ENCODE results near the gene KCND2. TPM values are rescaled to one million over a fixed set of nuclear protein-coding genes. Genes with fewer than 3 reads are reported as not detected.

The KCND2 gene
- polyA plus RNA-seq, 2 of the 4 experiments (the other 2 are of a cell fraction), result 0.01 TPM; not detected in 1

- no peak for TF ChIP-seq REST (IDR thresholded peaks at IDR 0.05)
These were observed 132.7 kb downstream of the KCND2 start (continued) for GRCh38 chr7:120405652-120406051.

- WGBS (ENCODE audit: missing lambda C conversion rate), result 2% methylated on average over 5 of the region's 5 CpGs
- ChIA-PET POLR2A (no interaction called here), CTCF (no interaction called here)
- FAIRE-seq, result no peak
- Histone ChIP-seq H3K4me3 (no peak overlapping the region), H3K4me1 (no peaks in the 10 kb centered on the region), H3K4me2 (peak overlapping the region; percentile 7; the same call in 1 of the 3 replicates), H3K27ac (no peak overlapping the region), H3K9me3 (no peaks in the 10 kb centered on the region)
- ATAC-seq, result peak; percentile 32 to 47; a peak in 2 of 6 replicates
- TF ChIP-seq EP300 (IDR thresholded peaks at IDR 0.05) (no peak), CEBPB (IDR thresholded peaks at IDR 0.05) (0 out of 4 replicates have a peak, but pooled peaks of 1 of the 2 experiments have one; percentile 6), EHF (CRISPR knock-in tag; IDR thresholded peaks at IDR 0.05) (no peak)
- peak in 1 of 2 experiments; percentile 18 for DNase-seq (ENCODE audit: low read depth in 1 of 2, low spot score in 1 of 2)
These were observed 134.0 kb downstream of the KCND2 start for GRCh38 chr7:120407010-120407409.

GRCh38 chr7:120412139-120413050 is 139.4 kb downstream of the KCND2 start:
- POLR2A ChIA-PET, result no interaction called here
- FAIRE-seq, result no peak
- WGBS (ENCODE audit: missing lambda C conversion rate), result 34% methylated on average over 2 of the region's 2 CpGs

More at GRCh38 chr7:120412139-120413050, 139.4 kb downstream of the KCND2 start:
- no peaks in the 10 kb centered on the region for H3K4me1 ChIP-seq
- ATAC-seq, result no peak
- no peak overlapping the region for H3K27ac ChIP-seq
- no peak overlapping the region for H3K4me3 ChIP-seq
- TF ChIP-seq KDM5A (IDR thresholded peaks at IDR 0.05) (no peak), MAZ (IDR thresholded peaks at IDR 0.05; ENCODE audit: borderline replicate concordance, low read depth, low read length) (no peak), MAFK (IDR thresholded peaks at IDR 0.05; ENCODE audit: partially characterized antibody) (no peak), GATA3 (IDR thresholded peaks at IDR 0.05; ENCODE audit: borderline replicate concordance) (no peak), CHD2 (IDR thresholded peaks at IDR 0.05; ENCODE audit: low read length, partially characterized antibody) (no peak), NR3C1 (IDR thresholded peaks at IDR 0.05) (no peak), RARB (CRISPR knock-in tag; IDR thresholded peaks at IDR 0.05) (no peak), BHLHE40 (IDR thresholded peaks at IDR 0.05; ENCODE audit: low read depth, low read length) (no peak), RAD21 (conservative IDR thresholded peaks at IDR 0.05 in 1 of 2, IDR thresholded peaks at IDR 0.05 in 1 of 2) (no peak), BCL3 (IDR thresholded peaks at IDR 0.05) (no peak), FOXS1 (CRISPR knock-in tag; IDR thresholded peaks at IDR 0.05) (no peak), HDAC2 (IDR thresholded peaks at IDR 0.05) (no peak), SREBF2 (IDR thresholded peaks at IDR 0.05) (no peak), EP300 (IDR thresholded peaks at IDR 0.05) (no peak), KDM1A (IDR thresholded peaks at IDR 0.05; ENCODE audit: low read depth) (no peak), HMGXB4 (CRISPR knock-in tag; IDR thresholded peaks at IDR 0.05; ENCODE audit: borderline replicate concordance) (no peak), CBX8 (IDR thresholded peaks at IDR 0.05) (no peak), E2F6 (IDR thresholded peaks at IDR 0.05; ENCODE audit: borderline replicate concordance, low read depth) (no peak), CEBPB (IDR thresholded peaks at IDR 0.05) (no peak), HOXB13 (CRISPR knock-in tag; IDR thresholded peaks at IDR 0.05; ENCODE audit: low read depth) (no peak)
- H3K4me2 ChIP-seq, result no peak overlapping the region
- CTCF ChIA-PET, result no interaction called here
- no peak for DNase-seq (ENCODE audit: low read depth in 1 of 2, low spot score in 1 of 2)
- no peaks in the 10 kb centered on the region for H3K9me3 ChIP-seq
